NT2/D1 (cell line): ENCODE data around the gene PIEZO1.
"Not testable (repeated sequence)": the region's sequence is repeated elsewhere in the genome, so short reads cannot be mapped to it uniquely, and the experiment has no call there.

Experiments used
- DNase-seq: peaks from one replicate; pipeline ENCODE4 v3.0.0-alpha.2; 2011; ENCODE audit warnings: low read depth, low spot score
- H3K27me3 ChIP-seq: 2 replicates; pipeline ENCODE4 v1.6.0; 2011; ENCODE audit warnings: mild to moderate bottlenecking; ENCODE audit not compliant: insufficient read length, insufficient read depth
- H3K36me3 ChIP-seq: 2 replicates; pipeline ENCODE4 v1.6.1; 2011; ENCODE audit warnings: mild to moderate bottlenecking, low read length, mixed read lengths; ENCODE audit not compliant: insufficient read depth, insufficient read length
- H3K4me1 ChIP-seq: 2 replicates; pipeline ENCODE4 v1.5.1; 2011; ENCODE audit not compliant: insufficient read depth, insufficient read length
- H3K4me3 ChIP-seq: 2 replicates; pipeline ENCODE4 v1.5.1; 2011; ENCODE audit warnings: low read depth; ENCODE audit not compliant: insufficient read length
- H3K9ac ChIP-seq: 2 replicates; pipeline ENCODE4 v1.6.0; 2011; ENCODE audit warnings: low read depth; ENCODE audit not compliant: insufficient read length
- H3K9me3 ChIP-seq: 2 replicates; pipeline ENCODE4 v1.5.1; 2011; ENCODE audit warnings: mild to moderate bottlenecking, low read length; ENCODE audit not compliant: insufficient read depth
- SUZ12 ChIP-seq: IDR thresholded peaks from 2 replicates; pipeline ENCODE4 v1.6.1; 2011; ENCODE audit not compliant: insufficient read length, insufficient read depth; ENCODE audit errors: extremely low read depth
- YY1 ChIP-seq: IDR thresholded peaks from 2 replicates; pipeline ENCODE4 v1.6.1; 2011; ENCODE audit not compliant: insufficient read length, insufficient read depth
- ZNF274 ChIP-seq: IDR thresholded peaks from 2 replicates; pipeline ENCODE4 v1.6.1; 2011; ENCODE audit warnings: mild to moderate bottlenecking, low read depth, low read length

The PIEZO1 gene

DNA sequence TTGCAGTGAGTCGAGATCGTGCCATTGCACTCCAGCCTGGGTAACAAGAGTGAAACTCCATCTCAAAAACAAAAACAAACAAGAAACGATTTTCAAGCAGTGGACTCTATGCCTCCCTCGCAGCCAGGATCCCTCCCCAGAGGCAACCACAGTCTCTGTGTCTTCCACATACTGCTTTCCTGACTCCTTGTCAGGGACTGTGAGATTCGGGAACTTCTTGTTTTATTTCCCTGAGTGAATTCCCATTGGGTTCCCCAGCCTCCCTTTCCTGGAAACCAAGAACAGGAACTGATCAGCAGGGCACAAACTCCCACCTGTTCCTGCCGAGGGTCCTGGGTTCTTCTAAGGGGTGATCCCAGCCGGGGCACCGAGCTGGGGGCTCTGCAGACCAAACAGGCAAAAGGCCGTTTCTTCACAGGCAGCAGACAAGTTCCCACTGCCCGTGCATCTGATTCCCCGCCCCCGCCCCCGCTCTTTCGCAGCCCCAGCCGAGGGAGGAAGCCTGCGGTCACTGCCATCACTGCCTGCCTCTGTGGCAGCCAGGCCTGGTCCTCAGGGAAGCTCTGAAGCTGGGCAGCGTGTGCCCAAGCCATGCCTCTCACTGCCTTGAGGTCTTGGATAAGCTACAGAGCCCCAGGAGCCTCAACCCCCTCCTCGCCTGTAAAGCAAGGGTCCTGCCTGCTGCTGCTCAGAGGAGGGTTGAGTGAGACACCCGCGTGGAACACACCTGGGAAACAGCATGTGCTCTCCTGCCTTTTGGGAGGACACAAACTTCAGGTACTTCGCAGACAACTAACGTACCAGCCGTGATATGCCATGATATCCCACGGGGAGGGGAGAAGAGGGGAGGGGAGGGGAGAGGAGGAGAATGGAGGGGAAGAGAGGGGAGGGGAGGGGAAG is 5.5 kb upstream of the PIEZO1 start:
- Histone ChIP-seq H3K9ac (peak overlapping the region; percentile 62), H3K4me3 (no peak overlapping the region)
- no peak for TF ChIP-seq ZNF274
- no peak for TF ChIP-seq YY1
- TF ChIP-seq SUZ12 = no peak

DNA sequence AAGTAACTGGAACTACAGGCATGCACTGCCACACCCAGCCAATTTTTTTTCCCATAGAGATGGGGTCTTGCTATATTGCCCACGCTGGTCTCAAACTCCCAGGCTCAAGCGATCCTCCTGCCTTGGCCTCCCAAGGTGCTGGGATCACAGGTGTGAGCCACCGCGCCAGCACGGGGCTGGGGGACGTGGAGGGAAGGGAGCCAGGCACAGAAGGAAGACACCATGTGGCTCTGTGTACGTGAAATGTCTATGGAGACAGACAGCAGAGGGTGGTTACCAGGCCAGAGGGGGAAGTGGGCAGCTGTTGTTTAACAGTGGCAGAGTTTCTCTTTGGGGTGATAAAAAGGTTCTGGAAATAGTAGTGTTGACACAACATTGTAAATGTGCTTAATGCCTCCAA is 4.6 kb upstream of the PIEZO1 start:
- Histone ChIP-seq H3K9me3 (no peaks in the 10 kb centered on the region), H3K4me1 (peaks cover 28% of the 10 kb centered on the region), H3K27me3 (peaks cover 7% of the 10 kb centered on the region), H3K9ac (no peak overlapping the region), H3K36me3 (no peaks in the 10 kb centered on the region), H3K4me3 (no peak overlapping the region)
- DNase-seq = no peak
- TF ChIP-seq YY1 = no peak
- TF ChIP-seq SUZ12 = no peak
- TF ChIP-seq ZNF274 = no peak

More for the DNA sequence above, 5.5 kb upstream of the PIEZO1 start:
- no peaks in the 10 kb centered on the region for H3K36me3 ChIP-seq
- no peak for DNase-seq
- peaks cover 3% of the 10 kb centered on the region for H3K27me3 ChIP-seq
- peaks cover 27% of the 10 kb centered on the region for H3K4me1 ChIP-seq
- no peaks in the 10 kb centered on the region for H3K9me3 ChIP-seq

DNA sequence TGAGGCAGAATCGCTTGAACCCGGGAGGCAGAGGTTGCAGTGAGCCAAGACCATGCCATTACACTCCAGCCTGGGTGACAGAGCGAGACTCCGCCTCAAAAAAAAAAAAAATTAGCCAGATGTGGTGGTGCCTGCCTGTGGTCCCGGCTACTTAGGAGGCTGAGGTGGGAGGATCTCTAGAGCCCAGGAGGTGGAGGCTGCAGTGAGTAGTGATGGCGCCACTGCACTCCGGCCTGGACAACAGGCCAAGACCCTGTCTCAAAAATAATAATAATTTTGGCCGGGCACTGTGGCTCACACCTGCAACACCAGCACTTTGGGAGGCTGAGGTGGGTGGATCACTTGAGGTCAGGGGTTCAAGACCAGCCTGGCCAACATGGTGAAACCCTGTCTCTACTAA is 3.7 kb upstream of the PIEZO1 start:
- peaks cover 29% of the 10 kb centered on the region for H3K4me1 ChIP-seq

DNA sequence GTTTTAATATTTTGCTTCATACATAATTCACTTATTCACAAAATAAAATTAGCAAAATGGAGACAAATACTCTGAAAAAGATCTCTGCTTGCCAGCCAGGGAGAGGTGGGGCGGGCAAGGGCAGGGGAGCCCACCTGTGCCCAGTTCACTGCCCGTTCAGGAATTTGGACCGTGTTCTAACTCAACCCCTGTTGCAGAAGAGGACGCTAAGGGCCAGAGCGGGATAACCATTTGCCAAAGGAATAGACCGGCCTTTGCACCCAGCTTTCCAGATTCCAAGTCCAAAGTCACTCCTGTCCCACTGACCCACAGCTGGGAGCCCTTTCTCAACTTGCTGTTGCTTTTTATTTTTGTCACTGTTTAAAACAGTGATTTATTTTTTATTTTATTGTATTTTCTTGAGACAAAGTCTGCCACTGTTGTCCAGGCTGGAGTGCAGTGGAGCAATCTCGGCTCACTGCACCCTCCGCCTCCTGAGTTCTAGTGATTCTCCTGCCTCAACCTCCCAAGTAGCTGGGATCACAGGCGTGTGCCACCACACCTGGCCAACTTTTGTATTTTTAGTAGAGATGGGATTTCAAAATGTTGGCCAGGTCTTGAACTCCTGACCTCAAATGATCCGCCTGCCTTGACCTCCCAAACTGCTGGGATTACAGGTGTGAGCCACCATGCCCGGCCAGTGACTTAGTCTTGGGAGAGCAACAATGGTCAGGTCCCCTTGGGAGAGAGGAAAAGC is 2.7 kb upstream of the PIEZO1 start:
- H3K27me3 ChIP-seq = peaks cover 16% of the 10 kb centered on the region
- H3K36me3 ChIP-seq = peaks cover 3% of the 10 kb centered on the region
- no peaks in the 10 kb centered on the region for H3K9me3 ChIP-seq
- no peak overlapping the region for H3K9ac ChIP-seq
- no peak overlapping the region for H3K4me3 ChIP-seq
- peaks cover 23% of the 10 kb centered on the region for H3K4me1 ChIP-seq
- TF ChIP-seq YY1 (no peak), ZNF274 (no peak), SUZ12 (no peak)
- DNase-seq = no peak

More for the DNA sequence above, 3.7 kb upstream of the PIEZO1 start:
- not testable (repeated sequence) for H3K9ac ChIP-seq, H3K9me3 ChIP-seq, DNase-seq, H3K36me3 ChIP-seq, H3K4me3 ChIP-seq
- peaks cover 12% of the 10 kb centered on the region for H3K27me3 ChIP-seq

DNA sequence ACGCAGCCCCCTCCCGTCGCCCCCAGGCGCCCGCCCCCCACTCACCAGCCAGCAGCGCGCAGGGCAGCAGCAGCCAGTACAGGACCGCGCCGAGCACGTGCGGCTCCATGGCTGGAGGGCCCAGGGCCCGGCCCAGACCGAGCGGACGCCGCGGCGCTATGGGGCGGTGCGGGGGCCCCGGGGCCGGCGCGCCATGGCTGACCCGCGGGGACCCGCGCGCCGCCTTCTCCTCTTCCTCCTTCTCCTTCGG is 239 bp downstream of the PIEZO1 start:
- TF ChIP-seq ZNF274 = no peak
- no peak for TF ChIP-seq YY1
- H3K4me1 ChIP-seq = peaks cover 26% of the 10 kb centered on the region

DNA sequence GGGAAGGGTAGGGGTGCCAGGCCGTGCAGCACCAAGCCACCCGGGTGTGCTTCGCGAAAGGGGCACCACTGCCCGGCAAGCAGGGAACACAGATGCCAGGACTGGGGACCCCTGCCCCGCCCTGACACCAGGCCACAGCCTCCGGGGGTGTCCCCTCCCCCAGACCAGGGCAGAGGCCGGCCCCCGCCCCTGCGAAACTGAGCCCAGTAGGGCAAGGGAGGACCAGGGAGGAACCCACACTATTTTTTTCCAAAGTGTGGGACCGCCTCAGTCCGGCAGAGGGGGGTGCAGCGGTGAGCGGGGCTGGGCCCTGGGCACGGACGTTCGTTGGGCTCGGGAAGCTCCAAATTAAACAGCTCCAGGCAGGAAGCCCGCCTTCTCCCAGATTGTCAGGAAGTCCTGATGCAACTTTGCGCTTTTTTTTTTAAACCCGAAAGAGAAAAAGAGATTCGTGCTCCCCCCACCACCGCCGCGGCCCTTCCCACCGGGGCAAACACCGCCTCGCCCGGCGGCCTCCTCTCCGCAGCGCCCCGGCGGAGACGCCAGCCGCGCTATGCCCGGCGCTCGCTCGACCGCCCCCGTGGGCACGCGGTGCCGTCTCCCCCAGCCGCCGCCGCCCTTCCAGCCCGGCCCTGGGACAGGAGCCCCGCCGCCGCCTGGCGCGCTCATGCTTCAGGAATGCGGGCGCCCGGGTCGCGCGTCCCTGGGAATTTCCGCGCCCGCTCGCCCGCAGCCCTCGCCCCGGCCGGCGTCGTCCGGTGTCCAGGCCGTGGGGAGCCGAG is 755 bp downstream of the PIEZO1 start:
- Histone ChIP-seq H3K9ac (peak overlapping the region; percentile 80), H3K4me1 (peaks cover 29% of the 10 kb centered on the region), H3K27me3 (peaks cover 20% of the 10 kb centered on the region), H3K4me3 (peak overlapping the region; percentile 58), H3K36me3 (peaks cover 8% of the 10 kb centered on the region), H3K9me3 (no peaks in the 10 kb centered on the region)
- no peak for DNase-seq
- TF ChIP-seq YY1 (no peak), SUZ12 (no peak), ZNF274 (no peak)

More for the DNA sequence above, 239 bp downstream of the PIEZO1 start:
- H3K4me3 ChIP-seq = peak overlapping the region; percentile 58
- no peak for DNase-seq
- peaks cover 20% of the 10 kb centered on the region for H3K27me3 ChIP-seq
- peaks cover 5% of the 10 kb centered on the region for H3K36me3 ChIP-seq
- peak overlapping the region; percentile 80 for H3K9ac ChIP-seq
- no peaks in the 10 kb centered on the region for H3K9me3 ChIP-seq

DNA sequence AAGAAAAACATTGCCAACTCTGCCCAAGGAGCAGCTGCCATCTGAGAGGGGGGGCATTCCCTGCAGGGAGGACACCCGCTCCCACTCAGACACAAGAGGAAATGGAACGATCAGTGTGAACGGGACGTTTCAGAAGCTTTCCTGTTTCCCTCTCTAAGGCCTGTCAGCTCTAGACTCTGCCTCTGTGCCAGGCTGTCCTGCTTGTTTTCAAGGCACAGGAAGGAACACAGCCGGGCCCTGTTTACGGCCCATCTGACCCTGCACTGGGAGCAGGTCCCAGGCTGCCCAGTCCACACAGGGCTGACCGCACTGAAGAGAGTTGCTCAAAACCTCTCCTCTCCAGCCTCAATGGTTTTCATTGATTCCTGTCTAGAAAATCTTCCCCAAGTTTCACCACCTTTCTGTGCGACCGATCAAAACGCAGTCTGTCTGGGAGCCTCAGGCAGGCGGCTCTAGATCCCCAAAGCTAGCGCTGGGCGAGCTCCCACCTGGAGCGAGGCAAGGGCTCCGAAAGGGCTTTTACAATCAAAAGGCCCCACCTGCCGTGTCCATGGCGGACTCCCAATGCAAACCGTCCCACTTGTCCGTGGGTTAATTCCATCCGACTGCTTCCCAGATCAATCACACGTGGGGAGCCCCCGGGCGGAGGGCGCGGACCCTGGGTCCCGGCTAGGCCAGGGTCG is 1.5 kb downstream of the PIEZO1 start:
- DNase-seq = no peak
- Histone ChIP-seq H3K4me1 (peaks cover 35% of the 10 kb centered on the region), H3K36me3 (peaks cover 12% of the 10 kb centered on the region), H3K9ac (peak overlapping the region; percentile 80), H3K27me3 (peaks cover 20% of the 10 kb centered on the region), H3K9me3 (no peaks in the 10 kb centered on the region), H3K4me3 (peak overlapping the region; percentile 58)
- TF ChIP-seq YY1 (no peak), ZNF274 (no peak), SUZ12 (no peak)
